HG02678 (cell line): ENCODE results near the gene RNPC3.
"Not testable (repeated sequence)": the region's sequence is repeated elsewhere in the genome, so short reads cannot be mapped to it uniquely, and the experiment has no call there.

ENCODE experiments used
- ATAC-seq: cut with Tn5 transposase; IDR thresholded peaks from one replicate; pipeline ENCODE4 v1.9.1; 2021; ENCODE audit warnings: mild to moderate bottlenecking, moderate library complexity; ENCODE audit not compliant: unreplicated experiment

The RNPC3 gene

GRCh38 chr1:103547840-103548239 is 22.3 kb downstream of the RNPC3 start:
- ATAC-seq, result no peak

- no peak for ATAC-seq
Observed at GRCh38 chr1:103560427-103560826, 34.9 kb downstream of the RNPC3 start.

- not testable (repeated sequence) for ATAC-seq
Observed at GRCh38 chr1:103561124-103561523, 35.6 kb downstream of the RNPC3 start.

GRCh38 chr1:103561643-103562395 is 36.3 kb downstream of the RNPC3 start:
- peak; percentile 84 for ATAC-seq

- no peak for ATAC-seq
Observed at GRCh38 chr1:103563056-103563455, 37.6 kb downstream of the RNPC3 start.

- no peak for ATAC-seq
Observed at GRCh38 chr1:103569493-103569892, 44.0 kb downstream of the RNPC3 start.

GRCh38 chr1:103571289-103571688 is 45.8 kb downstream of the RNPC3 start, which contains the start of gene AMY2B:
Gene AMY2B (plus strand): TSS chr1:103571589. CDS start chr1:103571603, 14 bp downstream.
- ATAC-seq, result not testable (repeated sequence)

GRCh38 chr1:103576065-103576464 is 50.6 kb downstream of the RNPC3 start:
- no peak for ATAC-seq

- not testable (repeated sequence) for ATAC-seq
Observed at GRCh38 chr1:103576784-103577183, 51.3 kb downstream of the RNPC3 start.

GRCh38 chr1:103582464-103582863 is 57.0 kb downstream of the RNPC3 start:
- ATAC-seq, result no peak

GRCh38 chr1:103583887-103584286 is 58.4 kb downstream of the RNPC3 start:
- ATAC-seq, result no peak

GRCh38 chr1:103584537-103584936 is 59.0 kb downstream of the RNPC3 start:
- no peak for ATAC-seq

- ATAC-seq, result not testable (repeated sequence)
Observed at GRCh38 chr1:103602740-103603139, 77.2 kb downstream of the RNPC3 start.
